HG03280 (cell line): Measurements from ENCODE around the gene KLHL17.
"Not testable (repeated sequence)": the region's sequence is repeated elsewhere in the genome, so short reads cannot be mapped to it uniquely, and the experiment has no call there.

ENCODE experiments used
- ATAC-seq: cut with Tn5 transposase; IDR thresholded peaks from one replicate; pipeline ENCODE4 v1.9.1; 2021; ENCODE audit warnings: mild to moderate bottlenecking, moderate library complexity; ENCODE audit not compliant: unreplicated experiment

Gene KLHL17

GRCh38 chr1:935751-936231 lies 24.6 kb upstream of the KLHL17 start:
- no peak for ATAC-seq

- no peak for ATAC-seq
Observed at GRCh38 chr1:936348-937264, 23.8 kb upstream of the KLHL17 start.

DNA sequence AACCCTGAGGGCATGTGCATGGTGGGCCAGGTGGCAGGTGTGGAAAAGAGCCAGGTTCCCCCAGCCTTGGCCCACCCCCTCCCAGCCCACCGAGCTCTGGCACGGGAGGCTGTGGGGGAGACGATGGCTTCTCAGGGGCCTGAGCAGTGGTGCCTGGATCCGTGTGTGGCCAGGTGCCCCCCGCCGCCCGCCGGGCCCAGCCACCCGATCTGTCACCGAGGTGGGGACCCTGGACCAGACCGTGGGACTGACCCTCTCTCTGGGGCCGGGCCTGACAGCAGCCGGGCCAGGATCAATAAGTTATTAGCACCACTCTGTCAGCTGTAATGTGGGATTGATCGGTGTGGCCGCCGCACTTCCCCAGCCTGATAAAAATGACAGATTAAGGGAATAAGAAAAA lies 22.9 kb upstream of the KLHL17 start:
- ATAC-seq, result no peak

DNA sequence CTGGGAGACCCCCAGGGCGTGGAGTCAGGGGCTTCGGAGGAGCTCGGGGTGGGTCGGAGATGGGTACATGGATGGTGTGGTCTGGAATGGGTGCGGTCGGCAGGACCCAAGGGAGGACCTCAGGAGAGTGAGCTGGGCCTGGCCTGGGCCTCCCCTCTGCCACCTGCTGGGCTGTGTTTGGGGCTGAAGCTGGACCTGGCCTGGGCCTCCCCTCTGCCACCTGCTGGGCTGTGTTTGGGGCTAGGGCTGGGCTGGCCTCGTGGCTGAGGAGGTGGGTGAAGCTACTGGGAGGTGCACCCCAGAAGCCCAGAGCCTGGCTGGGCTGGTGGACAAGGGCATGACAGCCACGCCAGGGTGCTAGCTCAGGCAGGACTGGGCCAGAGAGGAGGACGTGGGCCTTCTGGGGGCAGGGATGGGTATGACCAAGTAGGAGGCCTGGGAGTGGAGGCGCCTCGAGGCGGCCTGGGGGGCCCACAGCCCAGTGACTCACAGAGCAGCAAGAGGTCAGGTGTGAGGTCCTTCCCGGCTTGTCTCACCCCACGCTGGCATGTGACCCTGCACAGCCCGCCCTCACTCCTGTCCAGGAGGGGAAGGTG lies 22.2 kb upstream of the KLHL17 start:
- ATAC-seq, result no peak

- ATAC-seq, result no peak
Observed at GRCh38 chr1:938711-939489, 21.5 kb upstream of the KLHL17 start.

DNA sequence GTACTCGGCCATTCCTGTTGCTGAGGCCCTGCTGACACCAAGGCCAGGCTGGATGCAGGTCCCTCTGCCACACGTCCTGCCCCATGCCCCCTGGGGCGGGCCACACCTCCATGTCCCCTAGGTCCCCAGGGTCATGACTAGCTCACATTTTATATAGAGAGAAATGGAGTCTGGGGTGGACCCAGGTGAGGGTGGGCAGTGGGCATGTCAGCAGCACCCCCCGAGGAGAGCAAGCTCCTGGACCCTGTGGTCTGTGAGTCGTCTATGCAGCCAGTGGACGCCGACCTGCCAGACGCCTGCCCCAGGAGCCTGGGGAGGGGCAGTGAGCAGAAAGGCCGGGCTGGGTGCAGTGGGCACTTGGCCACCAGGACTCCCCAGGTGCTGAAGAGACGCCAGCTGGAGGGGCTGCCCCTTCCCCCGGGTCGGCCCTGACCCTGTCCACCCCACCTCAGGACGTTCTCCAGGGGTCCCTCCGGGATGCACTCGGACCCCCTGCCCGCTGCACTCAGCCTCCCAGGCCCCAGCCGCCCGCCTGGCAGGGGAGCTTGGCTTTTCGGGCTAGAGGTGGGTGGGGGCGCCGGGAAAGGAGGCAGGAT lies 20.8 kb upstream of the KLHL17 start:
- ATAC-seq, result no peak

GRCh38 chr1:940107-941014 lies 20.0 kb upstream of the KLHL17 start:
- ATAC-seq, result no peak

GRCh38 chr1:941015-941587 lies 19.3 kb upstream of the KLHL17 start:
- no peak for ATAC-seq

GRCh38 chr1:941588-942383 lies 18.6 kb upstream of the KLHL17 start:
- ATAC-seq, result no peak

DNA sequence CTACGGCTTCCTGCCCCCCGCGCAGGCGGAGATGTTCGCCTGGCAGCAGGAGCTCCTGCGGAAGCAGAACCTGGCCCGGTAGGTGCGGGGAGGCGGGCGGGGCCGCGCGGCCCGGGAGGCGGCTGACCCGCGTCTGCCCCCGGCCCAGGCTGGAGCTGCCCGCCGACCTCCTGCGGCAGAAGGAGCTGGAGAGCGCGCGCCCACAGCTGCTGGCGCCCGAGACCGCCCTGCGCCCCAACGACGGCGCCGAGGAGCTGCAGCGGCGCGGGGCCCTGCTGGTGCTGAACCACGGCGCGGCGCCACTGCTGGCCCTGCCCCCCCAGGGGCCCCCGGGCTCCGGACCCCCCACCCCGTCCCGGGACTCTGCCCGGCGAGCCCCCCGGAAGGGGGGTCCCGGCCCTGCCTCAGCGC lies 18.0 kb upstream of the KLHL17 start:
- ATAC-seq, result no peak

DNA sequence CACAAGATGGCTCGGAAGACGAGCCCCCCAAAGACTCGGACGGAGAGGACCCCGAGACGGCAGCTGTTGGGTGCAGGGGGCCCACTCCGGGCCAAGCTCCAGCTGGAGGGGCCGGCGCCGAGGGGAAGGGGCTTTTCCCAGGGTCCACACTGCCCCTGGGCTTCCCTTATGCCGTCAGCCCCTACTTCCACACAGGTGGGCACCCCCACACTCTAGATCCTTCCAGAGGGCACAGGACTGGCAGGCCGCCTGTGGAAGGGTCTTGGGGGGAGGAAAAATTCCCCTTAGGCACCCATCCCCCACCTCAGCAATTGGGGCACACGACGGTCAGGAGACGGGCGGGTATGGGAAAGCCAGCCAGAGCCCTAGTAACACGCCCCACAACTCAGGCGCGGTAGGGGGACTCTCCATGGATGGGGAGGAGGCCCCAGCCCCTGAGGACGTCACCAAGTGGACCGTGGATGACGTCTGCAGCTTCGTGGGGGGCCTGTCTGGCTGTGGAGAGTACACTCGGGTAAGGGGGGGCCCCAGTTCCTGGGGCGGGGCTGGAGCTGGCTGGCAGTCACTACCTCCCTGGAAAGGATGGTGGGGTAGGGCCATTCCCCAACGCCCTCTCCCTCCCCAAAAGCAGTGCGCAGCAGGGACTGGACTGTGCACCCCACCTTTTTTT lies 17.4 kb upstream of the KLHL17 start:
- no peak for ATAC-seq

GRCh38 chr1:943545-944340 lies 16.6 kb upstream of the KLHL17 start:
- ATAC-seq, result no peak

- no peak for ATAC-seq
Observed at GRCh38 chr1:944341-945325, 15.8 kb upstream of the KLHL17 start.

- ATAC-seq, result no peak
Observed at GRCh38 chr1:945688-946556, 14.5 kb upstream of the KLHL17 start.

GRCh38 chr1:946811-947210 lies 13.6 kb upstream of the KLHL17 start:
- not testable (repeated sequence) for ATAC-seq
